H9 (cell line): ENCODE data around the gene FOXK1. TPM values are rescaled to one million over a fixed set of nuclear protein-coding genes. Genes with fewer than 3 reads are reported as not detected.

Experiments
- DNase-seq: peaks from one replicate; pipeline ENCODE4 v3.0.0-alpha.2; 2017
- H2AFZ ChIP-seq: one replicate; pipeline ENCODE4 v1.6.1; 2013; ENCODE audit warnings: mild to moderate bottlenecking, low read length, control low read depth, moderate library complexity
- H2AK5ac ChIP-seq: 2 replicates; pipeline ENCODE4 v1.6.1; 2013; ENCODE audit warnings: low read length, control low read depth, mixed read lengths; ENCODE audit not compliant: insufficient read length
- H2BK120ac ChIP-seq: one replicate; pipeline ENCODE4 v1.6.1; 2013; ENCODE audit warnings: low read depth, mild to moderate bottlenecking, low read length, control low read depth, inconsistent platforms; ENCODE audit not compliant: poor library complexity, severe bottlenecking
- H2BK12ac ChIP-seq: 2 replicates; pipeline ENCODE4 v1.6.1; 2013; ENCODE audit warnings: low read length, control low read depth, mixed read lengths, low read depth; ENCODE audit not compliant: insufficient read length
- H2BK15ac ChIP-seq: 2 replicates; pipeline ENCODE4 v1.6.1; 2013; ENCODE audit warnings: low read depth, low read length, control low read depth
- H2BK20ac ChIP-seq: one replicate; pipeline ENCODE4 v1.6.1; 2013; ENCODE audit warnings: low read depth, mild to moderate bottlenecking, low read length, control low read depth, inconsistent platforms; ENCODE audit not compliant: poor library complexity, severe bottlenecking
- H2BK5ac ChIP-seq: 2 replicates; pipeline ENCODE4 v1.6.1; 2013; ENCODE audit warnings: low read length, control low read depth, mixed read lengths; ENCODE audit not compliant: insufficient read length
- H3K14ac ChIP-seq: 2 replicates; pipeline ENCODE4 v1.6.1; 2013; ENCODE audit warnings: low read length, control low read depth; ENCODE audit not compliant: insufficient read depth
- H3K18ac ChIP-seq: 2 replicates; pipeline ENCODE4 v1.6.1; 2013; ENCODE audit warnings: low read depth, mild to moderate bottlenecking, mixed read lengths, low read length, control low read depth; ENCODE audit not compliant: insufficient read length
- H3K23ac ChIP-seq: 2 replicates; pipeline ENCODE4 v1.6.1; 2013; ENCODE audit warnings: low read length, control low read depth, mixed read lengths, low read depth; ENCODE audit not compliant: insufficient read length
- H3K23me2 ChIP-seq: 2 replicates; pipeline ENCODE4 v1.6.1; 2013; ENCODE audit warnings: low read depth, mild to moderate bottlenecking, mixed read lengths, low read length, control low read depth; ENCODE audit not compliant: insufficient read length, poor library complexity, severe bottlenecking
- H3K27ac ChIP-seq: 2 replicates; pipeline ENCODE4 v1.5.1; 2013; ENCODE audit warnings: low read length, control low read depth, mixed read lengths, low read depth; ENCODE audit not compliant: insufficient read length
- H3K27me3 ChIP-seq: 2 replicates; pipeline ENCODE4 v1.6.1; 2013; ENCODE audit warnings: low read length, control low read depth, inconsistent platforms; ENCODE audit not compliant: insufficient read depth
- H3K4ac ChIP-seq: 2 replicates; pipeline ENCODE4 v1.6.1; 2013; ENCODE audit warnings: low read depth, mild to moderate bottlenecking, control low read depth, inconsistent platforms, low read length, moderate library complexity
- H3K4me1 ChIP-seq: 2 replicates; pipeline ENCODE4 v1.6.1; 2013; ENCODE audit warnings: low read length, control low read depth, inconsistent platforms; ENCODE audit not compliant: insufficient read depth
- H3K4me2 ChIP-seq: 2 replicates; pipeline ENCODE4 v1.6.1; 2013; ENCODE audit warnings: low read length, control low read depth, mixed read lengths; ENCODE audit not compliant: insufficient read length, insufficient read depth
- H3K56ac ChIP-seq: 2 replicates; pipeline ENCODE4 v1.6.1; 2013; ENCODE audit warnings: low read depth, mild to moderate bottlenecking, mixed read lengths, low read length, control low read depth; ENCODE audit not compliant: insufficient read length
- H3K79me1 ChIP-seq: 2 replicates; pipeline ENCODE4 v1.6.1; 2013; ENCODE audit warnings: low read depth, mild to moderate bottlenecking, moderate library complexity, low read length, control low read depth, inconsistent platforms; ENCODE audit not compliant: insufficient read depth, poor library complexity, severe bottlenecking
- H3K79me2 ChIP-seq: 2 replicates; pipeline ENCODE4 v1.6.1; 2013; ENCODE audit warnings: low read length, control low read depth, inconsistent platforms; ENCODE audit not compliant: insufficient read depth
- H3K9ac ChIP-seq: 2 replicates; pipeline ENCODE4 v1.6.1; 2013; ENCODE audit warnings: low read length, control low read depth, mixed read lengths; ENCODE audit not compliant: insufficient read length; ENCODE audit errors: extremely low read depth
- H3K9me3 ChIP-seq: one replicate; pipeline ENCODE4 v1.6.1; 2013; ENCODE audit warnings: low read depth, low read length, inconsistent platforms; ENCODE audit not compliant: control insufficient read depth
- H3T11ph ChIP-seq: one replicate; pipeline ENCODE4 v1.6.1; 2013; ENCODE audit warnings: mild to moderate bottlenecking, low read length, control low read depth, inconsistent platforms
- H4K20me1 ChIP-seq: one replicate; pipeline ENCODE4 v1.6.1; 2013; ENCODE audit not compliant: control insufficient read depth, insufficient read length, insufficient read depth
- H4K5ac ChIP-seq: 2 replicates; pipeline ENCODE4 v1.6.1; 2013; ENCODE audit warnings: low read depth, mild to moderate bottlenecking, mixed read lengths, low read length, control low read depth; ENCODE audit not compliant: insufficient read length
- H4K8ac ChIP-seq: replicated peaks from 2 replicates; pipeline ENCODE4 v1.6.1; 2013; ENCODE audit warnings: low read length, control low read depth, mixed read lengths, low read depth; ENCODE audit not compliant: insufficient read length
- H4K91ac ChIP-seq: 2 replicates; pipeline ENCODE4 v1.6.1; 2013; ENCODE audit warnings: low read depth, mild to moderate bottlenecking, moderate library complexity, mixed read lengths, low read length, control low read depth; ENCODE audit not compliant: insufficient read length
- H3K27ac Mint-ChIP-seq, 3 experiments: 2 replicates in 2 of 3; 3 replicates in 1 of 3; pipeline ENCODE4 v1.8.0; 2020 to 2021; ENCODE audit warnings: mixed read lengths in 3 of 3, mild to moderate bottlenecking in 1 of 3, moderate library complexity in 1 of 3
- H3K27me3 Mint-ChIP-seq: 2 replicates; pipeline ENCODE4 v1.8.0; 2021; ENCODE audit warnings: low read depth, mild to moderate bottlenecking, moderate library complexity, mixed read lengths
- H3K36me3 Mint-ChIP-seq, 3 experiments: 2 replicates in 2 of 3; 3 replicates in 1 of 3; pipeline ENCODE4 v1.8.0; 2020 to 2021; ENCODE audit warnings: low read depth in 3 of 3, mixed read lengths in 3 of 3; ENCODE audit not compliant: insufficient read depth in 1 of 3
- H3K4me1 Mint-ChIP-seq, 2 experiments: 2 replicates each; pipeline ENCODE4 v1.8.0; 2020; ENCODE audit warnings: mixed read lengths in 2 of 2
- H3K4me3 Mint-ChIP-seq, 2 experiments: 2 replicates in 1 of 2; 3 replicates in 1 of 2; pipeline ENCODE4 v1.8.0; 2020 to 2021; ENCODE audit warnings: mild to moderate bottlenecking in 2 of 2, mixed read lengths in 2 of 2, moderate library complexity in 1 of 2
- H3K9me3 Mint-ChIP-seq, 2 experiments: 2 replicates in 1 of 2; 3 replicates in 1 of 2; pipeline ENCODE4 v1.8.0; 2020; ENCODE audit warnings: mild to moderate bottlenecking in 2 of 2, mixed read lengths in 2 of 2, moderate library complexity in 1 of 2
- WGBS: extraction: QIAGEN DNeasy Blood & Tissue Kit; methylation state at CpG from one replicate; pipeline ENCODE4 v1.1.7; 2013; ENCODE audit warnings: missing lambda C conversion rate, low lambda C conversion rate, mixed read lengths; ENCODE audit not compliant: insufficient read length; ENCODE audit errors: extremely low coverage; 5-methylcytosine and 5-hydroxymethylcytosine counted together
- total RNA-seq: library from RNA; stranded (reverse); gene quantifications from 2 replicates; pipeline ENCODE4 v1.2.1, GENCODE V29; 2021
- TF ChIP-seq, protein P1 (sequence below): fragments of 200-600 bp; sonication (generic); conservative IDR thresholded peaks from 3 replicates; pipeline ENCODE4 v1.8.0; 2021; ENCODE audit warnings: antibody characterized with exemption, mild to moderate bottlenecking

The FOXK1 gene
- total RNA-seq, 1 experiment from 2014 or later, result 14.4 TPM

DNA sequence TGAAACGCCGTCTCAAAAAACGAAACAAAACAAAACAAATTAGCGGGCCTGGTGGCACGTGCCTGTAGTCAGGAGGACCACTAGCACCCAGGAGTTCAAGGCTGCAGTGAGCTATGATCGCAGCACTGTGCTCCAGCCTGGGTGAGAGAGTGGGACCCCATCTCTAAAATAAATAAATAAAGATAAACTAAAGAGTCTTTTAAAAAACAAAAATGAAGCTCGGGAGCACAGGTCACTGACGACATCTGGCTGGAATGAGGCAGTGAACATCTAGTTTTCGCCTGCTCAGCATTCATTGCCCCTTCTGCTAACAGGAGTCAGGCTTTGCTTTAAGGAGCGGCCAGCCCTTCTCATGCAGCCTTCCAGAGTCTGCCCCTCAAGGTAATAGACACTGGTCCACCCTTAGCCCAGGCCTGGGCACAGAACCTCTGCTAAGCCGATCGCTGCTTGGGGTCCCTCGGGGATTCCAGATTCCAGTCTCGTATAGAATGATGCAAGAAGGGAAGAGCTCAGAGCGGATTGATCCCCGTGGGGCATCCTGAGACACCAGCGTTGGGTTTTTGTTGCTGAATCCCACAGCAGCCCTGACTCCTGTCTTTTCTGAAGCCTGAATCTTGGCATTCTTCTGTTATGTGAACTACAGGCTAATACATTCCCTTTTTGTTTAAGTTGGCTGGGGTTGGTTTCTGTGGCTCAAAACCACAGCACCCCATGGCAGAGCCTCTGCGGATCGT, 14.2 kb upstream of the FOXK1 start:
- Histone ChIP-seq H2BK12ac (no peak overlapping the region), H4K91ac (no peak overlapping the region), H3K56ac (no peak overlapping the region), H4K20me1 (no peaks in the 10 kb centered on the region), H4K5ac (no peak overlapping the region), H3K4me1 (no peaks in the 10 kb centered on the region), H3K79me2 (no peaks in the 10 kb centered on the region), H4K8ac (no peak overlapping the region), H2BK20ac (no peak overlapping the region), H3K4ac (no peak overlapping the region), H2BK120ac (no peak overlapping the region), H3K23ac (no peak overlapping the region), H3K4me2 (no peak overlapping the region), H3K18ac (no peak overlapping the region), H3T11ph (no peak overlapping the region), H3K27me3 (no peaks in the 10 kb centered on the region), H3K79me1 (no peaks in the 10 kb centered on the region), H3K9ac (no peak overlapping the region), H3K14ac (no peak overlapping the region), H3K23me2 (no peaks in the 10 kb centered on the region), H3K9me3 (no peaks in the 10 kb centered on the region), H2BK15ac (no peak overlapping the region), H2AFZ (no peak overlapping the region), H3K27ac (no peak overlapping the region), H2BK5ac (no peak overlapping the region), H2AK5ac (no peak overlapping the region)
- H3K27ac Mint-ChIP-seq, result no peak overlapping the region
- H3K4me1 Mint-ChIP-seq, result no peaks in the 10 kb centered on the region
- DNase-seq, result no peak
- H3K4me3 Mint-ChIP-seq, result no peak overlapping the region
- peaks cover 8 to 22% of the 10 kb centered on the region in 2 experiments; a peak in 4 of 5 replicates for H3K9me3 Mint-ChIP-seq
- WGBS, result no CpG with 5 or more reads among the region's 19 CpGs
- H3K36me3 Mint-ChIP-seq, result no peaks in the 10 kb centered on the region; a peak in 1 of 7 replicates
- peaks cover 57% of the 10 kb centered on the region for H3K27me3 Mint-ChIP-seq
- TF ChIP-seq, protein P1, sequence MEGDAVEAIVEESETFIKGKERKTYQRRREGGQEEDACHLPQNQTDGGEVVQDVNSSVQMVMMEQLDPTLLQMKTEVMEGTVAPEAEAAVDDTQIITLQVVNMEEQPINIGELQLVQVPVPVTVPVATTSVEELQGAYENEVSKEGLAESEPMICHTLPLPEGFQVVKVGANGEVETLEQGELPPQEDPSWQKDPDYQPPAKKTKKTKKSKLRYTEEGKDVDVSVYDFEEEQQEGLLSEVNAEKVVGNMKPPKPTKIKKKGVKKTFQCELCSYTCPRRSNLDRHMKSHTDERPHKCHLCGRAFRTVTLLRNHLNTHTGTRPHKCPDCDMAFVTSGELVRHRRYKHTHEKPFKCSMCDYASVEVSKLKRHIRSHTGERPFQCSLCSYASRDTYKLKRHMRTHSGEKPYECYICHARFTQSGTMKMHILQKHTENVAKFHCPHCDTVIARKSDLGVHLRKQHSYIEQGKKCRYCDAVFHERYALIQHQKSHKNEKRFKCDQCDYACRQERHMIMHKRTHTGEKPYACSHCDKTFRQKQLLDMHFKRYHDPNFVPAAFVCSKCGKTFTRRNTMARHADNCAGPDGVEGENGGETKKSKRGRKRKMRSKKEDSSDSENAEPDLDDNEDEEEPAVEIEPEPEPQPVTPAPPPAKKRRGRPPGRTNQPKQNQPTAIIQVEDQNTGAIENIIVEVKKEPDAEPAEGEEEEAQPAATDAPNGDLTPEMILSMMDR, result no peak
